Islet of Langerhans (tissue), 1 donor: ENCODE results near the gene HOATZ.

Experiments used
- FAIRE-seq: peaks from one replicate; lab custom pipeline; 2011; peaks lifted over from hg19 to GRCh38; lab: Jason Lieb, UNC

Gene HOATZ

GRCh38 chr11:111550258-111550657, 35.7 kb downstream of the HOATZ start:
- no peak for FAIRE-seq

- no peak for FAIRE-seq
Observed at GRCh38 chr11:111554532-111554931, 40.0 kb downstream of the HOATZ start.

DNA sequence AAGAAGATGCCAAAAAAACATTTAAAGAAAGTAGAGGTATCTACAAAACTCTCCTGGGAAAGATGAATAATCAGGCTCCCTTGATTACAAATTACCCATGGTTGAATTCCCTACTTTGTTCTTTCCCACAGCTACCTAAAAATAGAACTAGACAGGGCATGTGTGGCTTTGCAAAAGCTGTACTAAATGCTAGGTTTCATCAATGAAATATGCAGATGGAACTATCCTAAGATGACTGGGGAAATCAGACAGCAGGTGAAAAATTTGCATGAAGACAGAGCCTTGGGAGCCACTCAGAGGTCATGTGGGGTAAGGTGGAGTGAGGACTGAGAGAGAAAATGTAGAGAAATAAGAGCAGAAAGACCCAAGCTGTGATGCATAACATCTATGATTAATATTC, 40.7 kb downstream of the HOATZ start:
- FAIRE-seq: no peak

DNA sequence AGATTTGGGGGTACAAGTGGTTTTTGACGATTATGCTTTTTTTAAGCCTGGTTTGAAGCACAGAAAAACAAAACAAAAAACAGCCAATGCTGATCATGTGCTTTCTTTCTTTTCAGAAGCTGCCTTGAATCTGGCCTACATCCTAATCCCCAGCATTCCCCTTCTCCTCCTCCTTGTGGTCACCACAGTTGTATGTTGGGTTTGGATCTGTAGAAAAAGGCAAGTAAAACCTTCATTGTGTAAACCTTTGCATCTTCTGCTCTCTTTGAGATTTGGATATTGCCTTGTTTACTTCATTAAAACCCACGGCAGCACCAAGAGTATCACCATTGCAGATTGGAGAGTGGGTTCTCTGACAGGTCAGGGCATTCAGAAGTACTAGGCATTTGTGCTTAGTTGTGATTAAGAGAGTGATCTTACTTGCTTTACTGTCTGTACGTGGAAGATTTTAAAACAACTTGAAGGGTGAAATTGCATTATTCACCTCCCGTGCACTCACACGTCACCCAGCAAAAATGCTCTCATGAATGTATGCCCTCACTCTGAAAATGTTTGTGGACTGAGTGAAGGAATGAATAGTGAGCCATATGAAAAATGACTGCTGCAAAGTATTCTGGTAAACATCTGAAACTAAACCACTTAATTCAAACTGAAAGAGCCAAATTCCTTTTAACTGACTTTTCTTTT, 43.0 kb downstream of the HOATZ start:
- FAIRE-seq: no peak

GRCh38 chr11:111559800-111560464, 45.4 kb downstream of the HOATZ start:
- FAIRE-seq: no peak

DNA sequence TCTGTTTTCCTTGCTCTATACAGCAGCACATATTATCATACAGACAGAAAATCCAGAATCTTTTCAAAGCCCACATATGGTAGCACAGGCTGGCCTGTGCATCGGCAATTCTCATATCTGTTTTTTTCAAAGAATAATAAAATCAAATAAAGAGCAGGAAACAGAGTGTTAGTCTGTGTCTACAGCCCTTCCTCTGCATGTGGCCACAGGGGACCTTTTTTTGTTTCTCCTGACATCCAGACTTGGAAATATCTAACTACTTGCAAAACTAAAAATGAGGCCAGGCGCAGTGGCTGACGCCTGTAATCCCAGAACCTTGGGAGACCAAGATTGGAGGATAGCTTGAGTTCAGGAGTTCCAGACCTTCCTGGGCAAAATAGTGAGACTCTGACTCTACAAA, 46.2 kb downstream of the HOATZ start:
- FAIRE-seq: no peak

- no peak for FAIRE-seq
Observed at GRCh38 chr11:111561306-111561705, 46.7 kb downstream of the HOATZ start.

GRCh38 chr11:111561791-111562325, 47.3 kb downstream of the HOATZ start:
- FAIRE-seq: no peak

DNA sequence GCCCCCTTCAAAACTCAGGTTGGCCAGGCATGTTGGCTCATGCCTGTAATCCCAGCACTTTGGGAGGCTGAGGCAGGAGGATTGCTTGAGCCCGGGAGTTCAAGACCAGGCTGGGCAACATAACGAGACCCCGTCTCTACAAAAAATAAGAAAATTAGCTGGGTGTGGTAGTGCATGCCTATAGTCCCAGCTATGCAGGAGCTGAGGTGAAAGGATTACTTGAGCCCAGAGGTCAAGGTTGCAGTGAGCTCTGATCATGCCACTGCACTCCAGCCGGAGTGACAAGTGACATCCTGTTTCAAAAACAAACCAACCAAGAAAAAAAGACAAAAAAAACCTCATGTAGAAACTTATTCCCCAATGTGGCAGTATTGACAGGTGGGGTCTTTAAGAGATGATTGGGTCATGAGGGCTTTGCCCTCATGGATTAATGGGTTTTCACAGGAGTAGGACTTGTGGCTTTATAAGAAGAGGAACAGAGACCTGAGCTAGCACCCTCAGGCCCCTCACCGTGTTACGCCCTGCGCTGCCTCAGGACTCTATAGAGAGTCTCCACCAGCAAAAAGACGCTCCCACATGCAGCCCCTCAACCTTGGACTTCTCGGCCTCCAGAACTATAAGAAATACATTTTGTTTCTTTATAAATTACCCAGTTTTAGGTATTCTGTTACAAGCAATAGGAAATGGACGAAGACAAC, 48.3 kb downstream of the HOATZ start:
- no peak for FAIRE-seq

- peak; percentile 98 for FAIRE-seq
Observed at GRCh38 chr11:111565114-111565720, 50.6 kb downstream of the HOATZ start.

DNA sequence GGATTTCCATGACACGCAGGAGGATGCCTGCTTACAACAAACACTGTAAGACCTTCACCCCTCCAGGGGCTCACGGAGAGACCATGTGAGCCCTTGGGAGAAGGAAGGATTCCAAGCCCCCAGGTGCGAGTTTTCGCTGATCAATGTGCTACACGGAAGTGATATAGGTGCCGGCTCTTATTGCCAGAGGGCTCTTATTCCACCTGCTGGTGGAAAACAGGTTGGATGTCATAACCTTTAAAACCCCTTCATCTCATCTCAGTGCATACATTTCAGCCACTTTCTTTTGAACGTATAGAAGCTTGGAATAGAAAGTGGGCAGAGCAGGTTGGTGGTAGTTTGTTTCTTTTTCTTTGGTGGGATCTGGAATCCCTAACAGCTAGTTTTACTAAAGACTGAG, 51.7 kb downstream of the HOATZ start:
- no peak for FAIRE-seq

DNA sequence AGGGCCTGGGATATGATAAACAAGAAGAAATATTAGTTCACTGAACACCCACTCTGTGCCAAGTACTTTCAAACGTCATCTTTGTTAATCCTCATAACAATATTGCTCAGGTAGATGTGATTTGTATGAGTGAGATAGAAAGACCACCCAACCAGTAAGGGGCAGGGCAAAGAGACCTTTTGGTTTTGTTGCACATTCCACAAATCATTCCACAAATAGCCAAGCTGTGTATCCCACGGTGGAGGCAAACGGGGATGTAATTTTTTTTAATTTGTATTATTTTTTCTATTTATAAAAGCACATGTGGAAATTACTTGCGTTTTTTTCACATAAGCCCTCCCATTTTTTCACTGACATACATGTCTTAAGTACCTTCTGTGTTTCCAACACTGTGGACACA, 54.9 kb downstream of the HOATZ start:
- no peak for FAIRE-seq

DNA sequence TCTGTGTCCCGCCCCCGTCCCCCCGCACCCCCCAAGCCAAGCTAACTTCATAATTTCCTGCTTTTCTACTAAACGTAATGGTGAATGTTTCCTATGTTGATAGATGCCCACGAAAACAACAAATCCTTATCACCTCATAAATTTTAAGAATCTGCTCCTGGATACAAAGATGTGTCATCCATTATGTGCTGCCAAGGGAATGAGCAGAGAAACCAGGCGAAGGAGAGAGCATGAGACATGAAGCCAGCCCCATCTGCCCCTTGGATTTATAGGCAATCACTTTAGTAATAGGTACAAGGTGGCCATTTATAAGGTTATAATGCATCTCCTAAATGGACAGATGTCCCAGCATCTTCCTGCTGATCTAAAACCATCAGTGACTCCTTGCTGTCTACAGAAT, 56.2 kb downstream of the HOATZ start:
- no peak for FAIRE-seq

DNA sequence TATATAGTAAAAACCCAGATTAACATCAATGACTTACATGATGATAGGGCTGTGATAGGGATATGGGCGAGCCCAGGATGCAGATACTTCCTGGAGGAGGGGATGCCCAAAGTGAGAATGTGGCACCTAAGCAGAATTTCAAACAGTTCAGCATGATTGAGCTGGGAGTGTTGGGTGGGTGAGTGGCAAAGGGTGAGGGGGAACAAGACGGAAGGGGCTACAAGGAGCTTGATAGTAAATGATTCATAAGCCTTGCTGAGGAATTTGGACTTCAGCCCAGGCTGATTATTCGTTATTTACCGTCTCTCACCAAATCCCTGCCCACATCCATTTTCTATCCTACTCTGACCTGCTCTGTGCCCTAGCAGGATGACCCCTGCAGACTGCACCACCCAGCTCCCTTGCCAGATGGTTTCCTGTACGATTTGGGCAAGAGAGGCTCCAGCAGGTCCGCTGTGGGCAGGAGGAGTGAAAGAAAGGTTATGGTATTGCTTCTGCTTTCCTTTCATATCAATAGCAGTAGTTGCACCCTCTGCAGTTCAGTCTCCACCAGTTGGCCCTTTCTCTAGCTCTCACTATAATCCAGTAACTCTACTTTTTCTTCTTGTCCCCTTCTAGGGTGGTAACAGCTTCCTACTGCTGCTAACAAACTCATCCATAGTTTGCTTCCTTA, 57.4 kb downstream of the HOATZ start:
- FAIRE-seq: no peak

- no peak for FAIRE-seq
Observed at GRCh38 chr11:111572581-111572980, 58.0 kb downstream of the HOATZ start.

GRCh38 chr11:111573821-111574249, 59.3 kb downstream of the HOATZ start:
- FAIRE-seq: no peak

DNA sequence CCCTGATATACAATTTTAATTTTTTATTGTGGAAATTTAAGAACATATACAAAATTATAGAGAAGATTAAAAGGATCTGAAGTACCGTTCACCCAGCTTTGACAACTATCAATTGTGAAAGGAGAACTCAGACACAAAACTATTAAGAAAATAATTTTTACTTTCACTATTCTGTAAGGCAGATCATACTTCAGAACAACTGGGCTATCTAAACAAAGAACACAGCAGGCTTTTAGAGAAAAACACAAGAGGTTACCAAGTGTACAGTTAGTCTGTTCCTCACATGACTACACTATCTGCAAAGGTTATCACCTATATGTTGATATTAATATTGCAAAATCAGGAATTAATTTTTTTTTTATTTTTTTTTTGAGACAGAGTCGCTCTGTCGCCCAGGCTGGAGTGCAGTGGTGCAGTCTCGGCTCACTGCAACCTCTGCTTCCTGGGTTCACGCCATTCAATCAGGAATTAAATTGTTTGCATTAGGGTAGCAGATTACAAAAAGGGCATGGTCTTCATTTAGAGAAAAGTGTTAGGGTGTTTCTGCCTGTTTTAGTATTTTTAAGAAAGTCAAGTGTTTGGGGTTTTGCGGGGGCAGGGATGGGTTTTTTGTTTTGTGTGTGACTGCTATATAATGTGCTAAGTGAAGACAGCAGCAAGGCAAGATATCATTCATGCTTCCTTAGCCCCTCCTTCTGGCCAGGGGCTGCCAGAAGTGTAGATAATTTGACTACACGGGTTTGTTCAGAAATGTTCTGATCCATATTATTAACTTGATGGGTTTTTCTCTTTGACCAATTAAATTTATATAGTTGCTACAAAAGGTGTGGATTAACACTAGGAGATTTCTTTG, 60.0 kb downstream of the HOATZ start:
- no peak for FAIRE-seq

- FAIRE-seq: no peak
Observed at GRCh38 chr11:111575740-111576139, 61.2 kb downstream of the HOATZ start.

GRCh38 chr11:111577821-111578220, 63.2 kb downstream of the HOATZ start:
- no peak for FAIRE-seq

- FAIRE-seq: no peak
Observed at GRCh38 chr11:111581341-111581740, 66.8 kb downstream of the HOATZ start.

DNA sequence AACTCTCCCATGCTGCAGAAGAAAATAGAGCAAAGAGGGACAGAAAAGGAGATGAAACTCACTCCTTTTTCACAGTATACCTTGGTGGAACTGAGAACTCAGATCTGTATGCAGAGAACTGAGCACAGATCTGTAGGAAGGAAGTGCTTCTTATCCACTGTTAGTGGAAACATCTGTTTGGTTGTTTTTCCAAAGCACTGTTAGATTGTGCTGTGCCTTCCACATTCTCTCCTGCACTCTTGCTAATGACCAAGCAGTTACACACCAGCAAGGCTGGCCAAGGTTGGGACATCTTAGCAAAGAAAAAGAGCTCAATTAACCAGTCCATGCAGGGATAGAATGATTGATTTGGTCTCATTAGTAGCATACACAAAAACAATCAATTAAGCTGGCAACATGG, 67.6 kb downstream of the HOATZ start:
- FAIRE-seq: no peak
